Measurements from ENCODE around the gene APOO.
A peak's percentile ranks its signal among the peaks of the same experiment; 100 is the strongest.
"Not testable (repeated sequence)": the region's sequence is repeated elsewhere in the genome, so short reads cannot be mapped to it uniquely, and the experiment has no call there.

The APOO gene

DNA sequence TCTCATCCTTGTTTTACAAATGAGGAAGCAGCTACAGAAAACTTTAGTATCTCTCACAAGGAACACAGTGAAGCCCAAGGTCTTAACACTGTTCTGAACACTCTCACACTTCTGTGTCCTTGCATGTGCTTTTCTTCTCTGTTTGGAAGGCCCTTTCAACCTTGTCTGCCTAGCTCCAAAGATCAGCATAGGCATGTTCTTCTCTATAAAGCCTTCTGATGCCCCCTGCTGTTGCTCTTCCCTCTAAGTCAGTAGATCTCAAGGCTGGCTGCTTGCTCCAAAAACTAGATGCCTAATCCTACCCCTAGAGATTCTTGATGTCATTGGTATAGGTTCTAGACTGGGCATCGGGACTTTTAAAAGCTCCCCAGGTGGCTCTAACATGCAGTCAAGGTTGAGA, 5.9 kb downstream of the APOO start:
- peak; percentile 43 for DNase-seq

DNA sequence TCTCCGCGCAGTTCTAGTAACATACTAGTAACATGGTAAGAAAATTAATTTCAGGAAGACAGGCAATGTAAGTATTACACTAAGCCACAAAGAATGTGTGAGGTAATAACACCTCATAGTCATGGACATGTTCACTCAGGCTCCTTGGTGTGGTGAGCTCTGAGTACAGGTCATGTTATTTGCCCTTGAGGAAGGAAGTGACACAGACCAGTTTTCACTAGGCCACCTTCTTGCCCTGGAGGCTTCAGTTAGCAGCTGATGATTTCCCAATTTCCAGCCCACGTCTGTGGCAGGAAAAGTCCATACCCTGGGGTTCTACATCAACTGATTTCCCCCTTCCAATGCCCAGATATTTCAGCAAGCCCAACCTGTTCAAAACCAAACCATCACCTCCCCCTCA, 6.7 kb downstream of the APOO start:
- DNase-seq, result no peak

DNA sequence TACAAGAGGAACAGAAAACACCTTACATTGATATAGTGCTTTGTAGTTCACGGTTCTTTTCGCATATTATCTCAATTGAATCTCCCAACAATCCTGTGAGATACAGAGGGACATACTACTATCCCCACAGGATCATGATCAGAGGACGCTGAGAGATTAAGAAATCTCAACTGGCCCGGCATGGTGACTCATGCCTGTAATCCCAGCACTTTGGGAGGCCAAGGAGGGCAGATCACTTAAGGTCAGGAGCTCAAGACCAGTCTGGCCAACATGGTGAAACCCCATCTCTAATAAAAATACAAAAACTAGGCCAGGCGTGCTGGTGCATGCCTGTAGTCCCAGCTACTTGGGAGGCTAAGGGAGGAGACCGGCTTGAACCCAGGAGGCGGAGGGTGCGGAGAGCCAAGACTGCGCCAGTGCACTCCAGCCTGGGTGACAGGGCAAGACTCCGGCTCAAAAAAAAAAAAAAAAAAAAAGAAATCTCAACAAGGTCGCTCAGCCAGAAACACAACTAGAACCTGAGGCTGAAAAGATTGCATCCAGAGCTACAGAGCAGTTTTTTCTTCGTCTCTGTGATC, 7.4 kb downstream of the APOO start:
- DNase-seq, result no peak

DNA sequence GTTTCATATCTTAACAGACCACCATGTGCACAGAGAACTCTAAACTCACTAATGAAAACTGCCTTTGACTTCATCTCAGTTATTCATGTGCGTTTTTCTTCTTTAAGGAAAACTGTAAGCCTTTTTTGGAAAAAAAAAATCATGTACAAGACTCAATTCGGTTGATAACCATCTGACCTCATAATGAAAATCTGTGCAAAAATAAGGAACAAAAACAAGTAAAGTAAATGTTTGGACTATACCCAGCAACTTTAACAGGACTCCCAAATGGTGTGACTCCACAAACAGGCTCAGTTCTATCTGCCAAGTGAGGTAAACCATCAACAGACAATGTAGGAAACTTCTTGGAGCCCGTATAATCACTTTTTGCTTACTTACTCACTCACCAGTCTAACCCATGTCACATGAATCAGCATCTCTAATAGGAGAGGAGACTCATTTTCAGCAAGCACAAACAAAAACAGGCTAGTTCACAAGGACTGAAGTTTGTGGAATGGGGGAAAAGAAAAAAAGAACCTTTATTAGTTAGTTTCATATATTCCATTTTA, 9.3 kb downstream of the APOO start:
- no peak for DNase-seq

DNA sequence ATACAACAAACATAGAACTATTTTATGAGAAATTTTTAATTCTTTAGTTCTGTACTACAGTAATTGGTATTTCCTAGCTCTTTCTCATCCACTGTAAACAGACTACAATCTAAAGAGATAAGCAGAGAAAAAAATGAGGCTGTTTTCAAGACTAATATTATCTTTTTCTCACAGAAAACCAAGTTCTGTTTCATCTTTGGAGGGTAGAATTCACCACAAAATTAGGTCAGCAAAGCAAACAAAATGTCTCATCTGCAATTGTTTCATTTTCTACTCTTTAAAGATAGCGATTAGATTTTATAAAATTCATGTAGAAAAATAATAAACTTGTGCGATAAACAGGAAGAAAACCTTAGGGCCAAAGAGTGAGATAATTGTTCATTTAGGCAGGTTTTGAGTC, 10.8 kb downstream of the APOO start:
- DNase-seq, result no peak

DNA sequence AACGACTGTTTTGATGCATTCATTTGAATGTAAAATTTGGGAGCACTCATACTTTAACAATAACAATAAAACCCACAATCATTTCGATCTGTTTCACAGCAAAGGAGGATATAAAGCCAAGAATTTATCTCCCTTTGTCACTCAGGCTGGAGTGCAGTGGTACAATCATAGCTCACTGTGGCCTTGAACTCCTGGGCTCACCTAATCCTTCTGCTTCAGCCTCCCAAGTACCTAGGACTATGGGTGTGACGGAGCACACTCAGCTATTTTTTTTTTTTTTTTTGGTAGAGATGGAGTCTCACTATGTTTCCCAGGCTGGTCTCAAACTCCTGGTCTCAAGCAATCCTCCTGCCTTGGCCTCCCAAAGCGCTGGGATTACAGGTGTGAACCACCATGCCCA, 11.2 kb downstream of the APOO start:
- DNase-seq, result not testable (repeated sequence)

DNA sequence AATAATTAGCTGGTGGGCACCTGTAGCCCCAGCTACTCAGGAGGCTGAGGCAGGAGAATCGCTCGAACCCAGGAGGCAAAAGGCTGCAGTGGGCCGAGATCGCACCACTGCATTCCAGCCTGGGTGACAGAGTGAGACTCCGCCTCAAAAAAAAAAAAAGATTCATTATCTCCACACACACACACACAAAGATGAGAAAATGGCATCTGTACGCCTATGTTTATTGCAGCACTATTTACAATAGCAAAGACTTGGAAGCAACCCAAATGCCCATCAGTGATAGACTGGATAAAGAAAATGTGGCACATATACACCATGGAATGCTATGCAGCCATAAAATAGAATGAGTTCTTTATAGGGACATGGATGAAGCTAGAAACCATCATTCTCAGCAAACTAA, 12.7 kb downstream of the APOO start:
- DNase-seq, result not testable (repeated sequence)

DNA sequence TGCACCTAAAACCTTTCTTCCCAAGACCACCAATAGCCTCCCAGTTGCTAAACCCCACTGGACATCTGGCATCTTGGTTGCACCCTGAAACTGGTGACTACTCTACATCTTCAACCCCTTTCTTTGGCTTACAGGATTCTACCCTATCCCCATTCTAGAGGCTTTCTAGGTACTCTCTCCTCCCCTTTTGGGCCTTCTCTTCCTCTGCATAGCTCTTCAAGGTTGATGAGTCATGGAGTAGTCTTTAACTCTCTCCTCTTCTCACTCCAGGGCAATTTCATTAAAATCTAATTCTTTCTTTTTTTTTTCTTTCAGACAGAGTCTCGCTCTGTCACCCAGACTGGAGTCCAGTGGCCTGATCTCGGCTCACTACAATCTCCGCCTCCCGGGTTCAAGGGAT, 16.8 kb downstream of the APOO start:
- no peak for DNase-seq

DNA sequence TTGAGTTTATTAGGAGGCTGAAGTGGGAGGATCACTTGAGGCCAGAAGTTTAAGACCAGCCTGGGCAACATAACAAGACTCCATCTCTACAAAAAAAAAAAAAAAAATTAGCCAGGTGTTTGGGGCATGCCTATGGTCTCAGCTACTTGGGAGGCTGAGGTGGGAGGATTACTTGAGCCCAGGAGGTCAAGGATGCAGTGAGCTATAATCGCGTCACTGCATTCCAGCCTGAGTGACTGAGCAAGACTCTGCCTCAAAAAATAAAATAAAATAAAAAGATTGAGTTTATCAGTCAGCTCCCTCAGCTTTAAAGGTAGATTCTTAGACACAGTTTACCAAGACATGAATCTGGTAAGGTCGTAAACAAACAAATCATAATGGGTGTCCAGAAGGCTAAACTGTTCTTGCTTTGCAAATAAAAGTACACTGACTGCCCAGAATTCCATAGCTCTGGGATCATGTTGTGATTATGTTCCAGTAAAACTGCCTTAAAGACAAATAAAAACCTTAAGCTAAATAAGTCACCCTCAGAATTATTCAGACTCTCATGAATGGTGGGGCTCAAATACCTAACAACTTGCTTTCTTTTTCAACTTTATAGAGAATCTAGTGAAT, 18.7 kb downstream of the APOO start:
- no peak for DNase-seq

DNA sequence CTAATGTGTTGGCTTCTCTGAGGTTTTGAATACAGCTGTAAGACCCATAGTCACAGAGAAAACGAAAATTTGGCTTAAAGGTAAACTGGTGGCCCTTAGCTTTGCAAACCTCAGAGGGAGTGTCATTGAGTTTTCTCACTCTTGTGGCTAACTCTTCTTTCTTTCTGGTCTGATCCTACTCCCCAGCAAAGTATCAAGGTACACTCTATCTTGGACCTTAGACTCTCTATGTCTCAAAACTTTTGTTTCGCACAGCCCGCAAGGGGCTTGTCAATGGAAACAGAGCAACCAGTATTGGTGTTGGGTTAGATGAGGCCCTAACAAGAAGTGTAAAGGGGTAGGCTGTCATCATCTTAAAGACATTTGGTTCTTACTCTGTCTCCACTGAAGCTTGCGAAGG, 19.8 kb downstream of the APOO start:
- DNase-seq, result no peak

DNA sequence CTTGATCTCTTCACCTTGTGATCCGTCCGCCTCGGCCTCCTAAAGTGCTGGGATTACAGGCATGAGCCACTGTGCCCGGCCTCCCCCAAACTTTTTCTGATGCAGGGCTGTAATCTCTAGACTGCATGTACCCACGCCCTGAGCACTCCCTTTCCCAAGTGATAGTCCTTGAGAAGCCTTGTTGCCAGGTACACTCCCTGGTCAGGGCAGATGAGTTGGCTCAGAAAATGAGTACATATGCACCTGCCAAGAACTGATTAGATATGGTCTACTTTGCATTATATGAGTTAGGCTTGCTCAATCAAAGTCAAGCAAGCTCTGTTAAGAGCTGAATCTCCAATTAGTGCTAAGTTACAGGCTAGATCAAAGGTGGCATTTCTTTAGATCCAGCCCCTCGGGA, 20.3 kb downstream of the APOO start:
- DNase-seq, result no peak

DNA sequence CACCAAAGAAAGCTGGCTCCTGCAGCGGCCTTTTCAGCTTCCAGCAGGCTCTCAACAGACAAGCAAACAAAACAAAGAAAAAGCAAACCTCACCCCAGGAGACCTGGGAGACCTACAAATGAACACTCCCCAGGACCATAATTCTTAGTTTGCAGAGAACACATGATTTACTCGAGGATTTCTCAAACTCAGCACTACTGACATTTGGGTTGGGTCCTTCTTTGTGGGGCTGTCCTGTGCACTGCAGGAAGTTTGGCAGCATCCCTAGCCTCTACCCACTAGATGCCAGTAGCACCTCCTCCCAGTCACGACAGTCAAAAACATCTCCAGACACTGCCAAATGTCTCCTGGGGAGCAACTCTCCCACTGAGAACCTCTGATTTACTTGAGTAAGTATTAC, 21.9 kb downstream of the APOO start:
- no peak for DNase-seq

DNA sequence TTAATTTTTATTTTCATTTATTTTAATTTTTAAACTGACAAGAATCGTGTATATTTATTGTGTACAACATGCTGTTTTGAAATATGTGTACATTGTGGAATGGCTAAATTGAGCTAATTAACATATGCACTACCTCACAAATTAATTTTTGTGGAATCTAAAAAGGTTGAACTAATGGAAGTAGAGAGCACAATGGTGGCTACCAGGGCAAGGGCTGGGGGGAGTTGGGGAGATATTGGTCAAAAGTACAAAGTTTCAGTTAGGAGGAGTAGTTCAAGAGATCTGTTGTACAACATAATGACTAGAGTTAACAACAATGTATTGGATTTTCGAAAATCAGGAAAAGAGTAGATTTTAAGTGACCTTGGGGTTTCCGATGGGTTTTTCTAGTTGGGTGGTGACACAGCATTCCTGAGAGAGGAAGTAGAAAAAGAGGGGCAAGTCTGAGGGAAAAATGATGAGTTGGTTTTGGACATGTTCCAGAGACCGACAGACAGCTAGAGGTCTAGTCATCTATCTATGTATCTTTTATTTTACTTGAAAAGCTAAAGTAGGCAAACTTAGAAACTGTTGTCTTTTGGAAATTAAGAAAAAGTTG, 23.2 kb downstream of the APOO start:
- DNase-seq, result no peak

DNA sequence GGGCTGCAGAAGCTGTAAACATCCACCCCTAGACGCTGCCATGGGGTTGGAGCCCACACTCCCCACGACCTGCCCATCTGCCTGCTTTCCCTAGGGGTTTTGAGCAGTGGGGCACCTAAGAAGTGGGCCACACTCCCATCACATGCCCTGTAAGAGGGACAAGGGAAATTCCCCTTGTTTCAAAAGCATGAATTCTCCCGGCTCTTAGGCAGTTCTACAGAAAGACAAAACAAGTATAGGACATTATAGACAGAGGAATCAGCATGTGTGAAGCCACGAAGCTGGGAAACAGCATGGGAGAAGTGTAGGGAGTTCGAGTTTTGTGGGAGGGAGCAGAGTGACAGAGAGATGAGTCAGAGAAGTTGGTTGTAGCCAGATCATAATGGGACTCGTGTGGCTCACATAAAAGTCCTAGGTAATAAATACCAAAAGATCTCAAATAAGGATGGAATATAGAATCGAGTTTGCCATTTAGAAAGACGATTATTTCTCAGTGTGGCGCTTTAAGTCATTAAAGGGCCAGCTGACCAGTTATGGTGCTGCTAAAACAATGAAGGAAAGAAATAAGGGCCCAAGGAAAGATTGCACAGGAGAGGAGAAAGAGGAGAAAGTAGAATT, 23.9 kb downstream of the APOO start:
- DNase-seq, result no peak

DNA sequence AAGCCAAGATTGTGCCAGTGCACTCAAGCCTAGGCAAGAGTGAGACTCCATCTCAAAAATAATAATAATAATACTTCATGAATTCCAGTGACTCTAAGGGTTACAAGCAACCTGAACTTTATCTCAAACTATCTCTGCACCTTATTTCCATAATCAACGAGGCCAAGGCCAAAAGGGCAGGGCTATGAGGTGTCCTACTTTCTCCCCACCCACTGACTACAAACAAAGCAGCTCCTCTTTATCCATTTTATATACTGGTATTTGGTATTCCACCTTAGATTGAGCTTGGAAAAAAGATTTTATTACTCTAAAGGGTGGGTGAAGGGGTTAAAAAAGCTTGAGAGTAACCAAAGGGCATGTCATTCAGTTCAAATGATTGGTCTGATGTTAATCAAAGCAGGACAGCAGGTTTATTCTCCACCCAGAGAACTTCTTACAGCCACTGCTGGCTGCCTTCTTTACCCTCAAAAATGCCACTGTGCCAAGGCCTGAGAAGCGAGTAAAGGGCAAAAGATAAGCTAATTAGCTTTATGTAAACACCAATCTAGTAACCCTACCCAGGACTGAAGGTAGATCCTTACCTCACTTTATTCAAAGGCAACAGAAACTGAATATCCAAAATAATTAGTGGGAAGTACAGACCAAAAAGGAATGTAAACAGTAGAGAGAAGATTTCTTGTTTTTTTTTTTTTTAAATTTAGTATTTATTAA, 28.2 kb downstream of the APOO start:
- DNase-seq, result no peak

DNA sequence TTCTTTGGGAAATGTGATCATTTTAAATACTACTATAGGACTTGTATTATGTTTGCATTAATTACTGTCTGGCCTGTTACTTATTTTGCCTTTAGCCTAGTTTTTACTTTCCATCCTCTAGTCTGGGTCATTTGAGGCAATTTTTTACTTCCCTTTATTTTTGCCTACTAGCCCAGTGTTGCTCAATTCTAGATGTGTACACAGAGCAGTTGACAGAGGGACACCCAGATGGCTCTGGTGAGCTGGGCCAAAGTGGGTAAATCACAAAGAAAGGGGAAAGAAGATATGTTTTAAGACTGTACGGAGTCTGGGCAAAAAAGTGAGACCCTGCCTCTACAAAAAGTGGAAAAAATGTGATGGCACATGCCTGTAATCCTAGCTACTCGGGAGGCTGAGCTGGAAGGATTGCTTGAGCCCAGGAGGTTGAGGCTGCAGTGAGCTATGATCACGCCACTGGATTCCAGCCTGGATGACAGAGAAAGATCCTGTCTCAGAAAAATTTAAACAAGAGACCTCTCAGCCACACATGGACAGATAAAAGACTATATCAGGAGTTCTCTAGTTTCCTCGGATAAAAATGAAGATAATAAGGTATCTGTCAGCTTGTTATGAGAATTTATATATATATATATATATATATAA, 35.7 kb downstream of the APOO start:
- no peak for DNase-seq

DNA sequence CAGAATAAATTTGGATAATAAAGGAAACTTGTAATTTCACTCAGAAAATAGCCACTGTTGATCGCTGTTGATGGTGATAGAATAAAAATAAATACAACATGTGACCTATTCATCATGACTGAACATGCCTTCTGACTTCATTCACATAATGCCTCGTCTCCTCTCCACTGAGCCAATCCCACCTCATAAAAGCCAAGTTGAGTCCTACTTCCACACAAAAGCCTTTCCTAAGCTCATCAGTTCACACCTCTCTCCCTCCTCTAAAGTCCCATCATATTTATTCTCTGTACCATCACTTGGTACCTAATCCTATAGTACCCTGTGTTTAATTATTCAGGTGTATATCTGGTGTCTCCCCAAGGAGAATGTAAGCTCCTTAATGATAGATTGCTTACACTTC, 37.7 kb downstream of the APOO start:
- no peak for DNase-seq

DNA sequence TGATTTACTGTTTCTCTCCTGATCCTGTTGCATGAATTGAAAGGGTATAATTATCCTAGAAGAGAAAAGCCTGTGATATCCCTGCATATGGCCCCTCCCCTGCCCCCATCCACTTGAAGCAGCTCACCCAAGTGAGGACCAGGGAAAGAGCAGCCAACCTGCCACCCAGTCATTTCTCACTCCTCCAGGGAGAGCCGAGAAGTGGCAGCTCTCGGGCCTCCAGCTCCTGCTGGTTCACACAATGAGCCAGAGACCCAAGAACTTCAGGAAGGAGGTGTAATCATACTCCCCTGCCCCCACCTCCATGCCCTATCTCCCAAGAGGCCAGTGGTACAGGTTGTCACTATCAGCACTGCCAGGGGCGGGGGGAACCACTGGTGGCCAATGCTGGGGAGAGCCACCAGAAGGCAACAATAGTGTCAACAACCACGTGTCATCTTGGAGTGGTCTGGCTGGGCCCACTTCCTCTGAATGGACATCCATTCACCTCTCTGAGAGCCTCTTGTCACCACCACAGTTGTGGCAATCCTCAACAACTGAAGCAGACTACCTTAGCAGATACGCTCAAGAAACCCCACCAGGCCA, 42.9 kb downstream of the APOO start:
- DNase-seq, result no peak

DNA sequence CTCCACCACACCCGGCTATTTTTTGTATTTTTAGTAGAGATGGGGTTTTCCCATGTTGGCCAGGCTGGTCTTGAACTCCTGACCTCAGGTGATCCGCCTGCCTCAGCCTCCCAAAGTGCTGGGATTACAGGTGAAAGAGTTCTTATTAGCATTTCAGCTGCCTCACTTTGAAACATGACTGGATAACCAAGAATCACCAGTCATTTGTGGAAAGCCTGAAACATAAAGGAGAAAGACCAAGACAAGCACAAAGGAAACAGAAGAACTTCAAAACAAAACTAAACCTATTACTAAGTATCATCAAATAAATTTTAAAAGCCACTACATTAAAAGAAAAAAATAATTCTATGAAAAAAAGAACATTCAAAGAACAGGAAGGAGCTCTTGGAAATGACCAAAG, 45.8 kb downstream of the APOO start:
- not testable (repeated sequence) for DNase-seq

DNA sequence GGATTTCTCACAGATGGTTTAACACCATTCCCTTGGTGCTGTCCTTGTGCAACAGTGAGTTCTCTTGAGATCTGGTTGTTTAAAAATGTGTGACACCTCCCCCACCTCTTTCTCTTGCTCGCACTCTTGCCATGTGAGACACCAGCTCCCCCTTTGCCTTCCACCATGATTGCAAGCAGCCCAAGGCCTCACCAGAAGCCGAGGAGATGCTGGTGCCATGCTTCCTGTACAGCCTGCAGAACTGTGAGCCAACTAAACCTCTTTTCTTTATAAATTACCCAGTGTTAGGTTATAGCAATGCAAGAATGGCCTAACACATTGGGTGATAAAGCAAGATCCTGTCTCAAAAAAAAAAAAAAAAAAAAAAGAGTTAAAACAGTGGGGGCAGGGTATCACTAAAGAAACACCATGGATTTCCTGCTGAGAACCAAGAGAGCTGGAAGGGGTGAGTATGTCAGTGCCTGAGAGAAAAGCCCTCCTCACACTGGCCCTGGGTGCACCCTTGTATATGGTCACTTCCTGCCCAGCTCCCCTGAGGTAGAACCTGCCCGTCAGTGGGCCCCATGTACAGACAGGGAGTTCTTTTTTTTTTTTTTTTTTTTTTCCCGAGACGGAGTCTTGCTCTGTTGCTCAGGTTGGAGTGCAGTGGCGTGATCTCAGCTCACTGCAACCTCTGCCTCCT, 46.4 kb downstream of the APOO start:
- no peak for DNase-seq

DNA sequence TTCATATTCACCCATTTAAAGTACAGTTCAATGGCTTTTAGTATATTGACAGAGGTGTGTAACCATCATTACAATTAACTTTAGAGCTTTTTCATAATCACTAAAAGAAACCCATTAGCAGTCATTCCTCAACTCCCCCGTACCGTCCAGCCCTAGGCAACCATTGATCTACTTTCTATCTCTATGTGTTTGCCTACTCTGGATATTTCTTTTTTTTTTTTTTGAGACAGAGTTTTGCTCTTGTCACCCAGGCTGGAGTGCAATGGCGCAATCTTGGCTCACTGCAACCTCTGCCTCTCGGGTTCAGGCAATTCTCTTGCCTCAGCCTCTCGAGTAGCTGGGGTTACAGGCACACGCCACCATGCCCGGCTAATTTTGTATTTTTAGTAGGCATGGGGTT, 48.5 kb downstream of the APOO start:
- not testable (repeated sequence) for DNase-seq

DNA sequence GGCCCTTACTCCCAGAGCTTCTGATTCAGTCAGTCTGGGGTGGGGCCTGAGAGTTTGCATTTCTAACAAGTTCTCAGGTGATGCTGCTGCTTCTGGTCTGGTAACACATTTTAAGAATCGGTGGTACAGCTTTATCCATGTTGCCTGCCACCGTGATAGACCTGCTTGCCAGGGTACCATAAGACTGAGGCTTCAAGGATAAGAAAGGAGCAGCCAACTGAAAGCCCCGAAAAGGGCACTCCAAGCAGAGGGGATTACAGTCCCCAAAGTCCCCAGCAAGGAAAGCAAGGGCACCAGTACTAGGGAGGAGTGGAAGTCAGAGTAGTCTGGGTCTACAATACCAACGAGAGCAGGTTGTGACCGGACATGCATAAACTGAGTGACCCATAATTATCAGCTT, 49.8 kb downstream of the APOO start:
- DNase-seq, result no peak
